Activated CD4-positive, alpha-beta T cell treated with anti-CD3 and anti-CD28 coated beads for 1 hour (primary cell): ENCODE data around the gene FAM174C.
"Not testable (repeated sequence)": the region's sequence is repeated elsewhere in the genome, so short reads cannot be mapped to it uniquely, and the experiment has no call there.

Experiments
- DNase-seq: peaks from one replicate; pipeline ENCODE4 v3.0.0-alpha.2; 2020

Gene FAM174C

GRCh38 chr19:1307755-1308303, 32.5 kb downstream of the FAM174C start:
- no peak for DNase-seq

GRCh38 chr19:1308718-1309117, 33.4 kb downstream of the FAM174C start:
- no peak for DNase-seq

GRCh38 chr19:1309977-1310852, 34.9 kb downstream of the FAM174C start:
- no peak for DNase-seq

GRCh38 chr19:1310853-1311180, 35.5 kb downstream of the FAM174C start:
- DNase-seq: no peak

GRCh38 chr19:1311543-1312091, 36.3 kb downstream of the FAM174C start:
- DNase-seq: no peak

GRCh38 chr19:1312767-1313694, 37.7 kb downstream of the FAM174C start:
- DNase-seq: no peak

- no peak for DNase-seq
Measured at GRCh38 chr19:1313695-1314613, 38.6 kb downstream of the FAM174C start.

- no peak for DNase-seq
Measured at GRCh38 chr19:1315470-1316166, 40.3 kb downstream of the FAM174C start.

GRCh38 chr19:1316466-1316865, 41.1 kb downstream of the FAM174C start:
- DNase-seq: no peak

- no peak for DNase-seq
Measured at GRCh38 chr19:1317274-1318003, 42.1 kb downstream of the FAM174C start.

- no peak for DNase-seq
Measured at GRCh38 chr19:1318678-1319471, 43.5 kb downstream of the FAM174C start.

- not testable (repeated sequence) for DNase-seq
Measured at GRCh38 chr19:1320282-1320650, 44.9 kb downstream of the FAM174C start.

- DNase-seq: no peak
Measured at GRCh38 chr19:1321539-1321938, 46.2 kb downstream of the FAM174C start.

GRCh38 chr19:1322198-1322981, 47.1 kb downstream of the FAM174C start:
- no peak for DNase-seq

- DNase-seq: no peak
Measured at GRCh38 chr19:1324249-1324805, 49.0 kb downstream of the FAM174C start.

GRCh38 chr19:1324806-1325567, 49.7 kb downstream of the FAM174C start:
- no peak for DNase-seq

GRCh38 chr19:1325568-1326294, 50.4 kb downstream of the FAM174C start:
- DNase-seq: no peak
